ENCODE results near the gene C13orf42. TPM values are rescaled to one million over a fixed set of nuclear protein-coding genes. Genes with fewer than 3 reads are reported as not detected.

C13orf42 gene
- polyA plus RNA-seq, 10 donors, result 0.10 to 0.26 (median 0.10) TPM; not detected in 7

DNA sequence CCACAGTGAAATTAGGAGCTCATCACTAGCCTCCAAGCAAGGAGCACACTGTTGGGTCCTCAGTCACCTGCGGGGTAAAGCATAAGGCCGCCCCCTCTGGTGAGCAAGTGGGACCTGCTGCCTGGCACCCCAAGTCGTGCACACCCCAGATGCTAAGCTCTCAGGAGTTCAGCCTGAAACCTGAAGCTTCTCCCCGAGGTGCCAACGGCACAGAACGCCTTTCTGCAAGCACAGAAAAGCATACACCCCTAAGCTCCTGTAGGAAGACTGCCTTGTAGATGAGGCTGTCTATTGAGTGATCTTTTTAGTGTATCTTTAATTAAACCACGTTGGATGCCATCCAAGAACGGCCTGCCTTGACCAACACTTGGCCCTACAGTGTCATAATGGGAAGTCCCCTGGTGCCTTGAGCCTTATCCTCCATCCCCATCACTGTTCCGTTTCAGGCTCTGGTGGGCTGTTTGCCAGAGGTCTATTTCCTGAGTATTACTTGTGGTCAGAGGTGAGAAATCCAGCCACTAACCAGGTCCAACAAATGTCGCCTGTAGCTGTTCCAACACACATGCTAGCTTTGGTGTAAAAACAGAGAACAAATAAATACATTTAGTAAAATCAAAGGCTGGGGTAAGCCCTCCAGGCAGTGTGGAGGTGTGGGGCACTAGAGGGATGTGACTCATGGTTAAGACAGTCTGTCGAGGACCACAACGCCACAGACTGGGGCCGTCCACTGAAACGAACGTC is 44.8 kb downstream of the C13orf42 start:
- no peak for DNase-seq

DNA sequence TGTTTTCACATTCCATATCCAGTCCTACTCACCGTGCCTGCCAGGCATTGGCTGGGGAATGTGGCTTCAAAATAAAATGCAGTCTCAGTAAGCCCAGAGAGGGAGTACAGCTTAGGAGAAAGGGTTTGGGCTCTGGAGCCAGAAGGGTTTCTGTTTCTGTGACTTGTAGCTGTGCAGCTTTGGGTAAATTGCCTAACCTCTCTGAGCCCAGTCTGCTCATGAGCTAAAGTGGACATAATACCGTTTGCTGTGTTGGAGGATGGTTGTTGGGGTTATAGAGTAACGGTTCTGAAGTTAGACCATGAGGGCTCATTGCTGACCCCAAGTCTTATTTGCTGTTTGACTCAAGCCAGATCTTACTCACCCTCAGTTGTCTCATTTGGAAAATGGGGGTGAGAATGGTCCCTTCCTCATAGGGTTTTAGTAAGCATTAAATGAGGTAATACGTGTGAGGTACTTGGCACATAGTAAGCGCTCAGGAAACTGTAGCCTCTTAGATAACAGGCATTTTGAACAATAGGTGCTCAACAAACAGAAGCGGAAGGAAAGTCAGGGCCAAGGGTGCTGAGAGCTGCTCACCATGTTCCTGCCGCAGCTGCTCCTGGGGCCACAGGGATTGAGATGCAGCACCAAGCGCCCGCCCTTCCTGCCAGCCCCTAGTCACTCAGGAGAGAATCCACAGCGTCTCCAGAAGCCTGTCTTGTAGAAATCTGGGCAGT is 45.5 kb downstream of the C13orf42 start:
- DNase-seq, result no peak

DNA sequence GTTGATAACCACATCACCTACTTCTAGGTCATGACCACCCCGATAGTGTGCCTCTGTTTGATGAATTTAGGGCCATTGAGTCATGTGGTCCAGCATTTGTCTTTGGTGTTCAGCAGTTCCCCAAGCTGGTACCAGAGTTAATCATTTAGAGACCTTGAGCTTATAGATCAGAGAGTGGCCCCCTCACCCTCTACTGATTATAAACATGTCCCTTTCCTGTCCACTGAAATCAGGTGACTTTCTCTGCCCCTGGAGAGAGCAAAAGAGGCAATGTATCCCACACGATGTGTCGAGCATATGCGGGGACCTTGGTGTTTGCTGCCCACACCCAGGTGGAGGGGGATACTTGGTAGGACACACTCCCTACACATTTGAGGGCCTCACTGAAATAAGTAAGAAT is 46.3 kb downstream of the C13orf42 start:
- DNase-seq, result no peak

DNA sequence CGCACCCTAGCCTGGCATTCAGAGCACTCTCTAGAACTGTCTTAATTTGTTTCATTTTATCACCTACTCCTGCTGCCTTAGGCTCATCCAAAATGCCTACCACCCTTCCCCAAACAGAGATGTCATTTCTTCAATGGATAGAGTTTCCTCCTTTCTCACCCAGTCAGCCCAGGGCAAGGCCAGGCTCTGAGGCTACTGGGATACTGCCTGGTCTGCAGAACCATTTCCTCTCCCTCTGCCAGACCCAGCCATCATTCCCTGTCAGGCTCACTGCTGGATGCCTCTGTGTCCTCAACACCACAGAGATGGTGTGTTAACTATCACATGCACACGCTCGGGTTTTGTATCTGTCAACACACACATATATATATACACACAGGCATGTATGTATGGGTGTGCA is 47.2 kb downstream of the C13orf42 start:
- DNase-seq, result no peak

DNA sequence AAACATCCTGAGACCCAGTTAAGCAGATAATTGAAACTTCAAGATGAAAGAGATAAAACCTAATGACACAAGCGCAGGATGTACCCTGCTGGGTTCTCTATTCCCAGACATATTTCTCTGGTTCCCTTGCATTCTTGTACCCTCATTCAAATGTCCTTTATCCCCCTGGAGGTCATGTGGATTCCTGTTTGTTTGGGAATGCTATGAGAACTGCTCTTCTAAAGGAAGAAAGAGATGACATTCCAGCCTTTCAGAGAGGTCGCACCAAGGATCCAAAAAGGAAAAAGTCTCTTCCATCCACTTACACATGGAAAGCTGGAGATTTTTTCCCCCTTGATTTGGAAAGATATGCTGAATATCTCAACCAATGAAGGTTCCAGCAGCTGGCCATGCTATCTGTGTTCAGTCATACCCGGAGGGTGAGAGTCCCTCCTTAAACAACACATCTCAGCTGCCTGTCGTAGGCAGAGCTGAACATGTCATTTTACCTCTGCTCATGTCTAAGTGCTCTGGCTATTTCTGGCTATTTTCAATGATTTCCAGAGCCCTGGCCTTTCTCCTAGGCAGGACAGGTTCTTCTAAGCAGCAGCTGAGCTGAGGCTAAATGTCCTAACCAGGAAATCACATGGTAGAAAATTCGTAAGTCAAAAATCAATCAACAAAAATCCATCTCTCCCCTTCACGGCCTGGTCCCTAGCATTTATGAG is 52.5 kb downstream of the C13orf42 start:
- no peak for DNase-seq

DNA sequence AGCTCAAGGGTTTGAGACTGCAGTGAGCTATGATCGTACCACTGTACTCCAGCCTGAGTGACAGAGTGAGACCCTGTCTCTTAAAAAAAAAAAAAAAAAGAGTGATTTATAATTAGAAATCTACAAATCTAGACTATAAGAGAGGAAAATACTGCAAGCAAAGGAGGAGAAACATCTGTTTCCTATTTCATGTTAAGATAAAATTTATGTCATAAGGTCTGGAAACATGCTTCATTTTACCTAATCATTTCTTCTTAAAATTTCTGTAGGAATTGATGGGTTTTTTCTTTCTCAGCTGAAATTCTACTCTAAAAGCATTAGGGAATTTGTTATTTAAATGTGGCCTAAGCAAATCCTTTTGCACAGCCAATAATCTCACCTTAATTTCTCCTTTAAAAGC is 53.2 kb downstream of the C13orf42 start:
- no peak for DNase-seq

DNA sequence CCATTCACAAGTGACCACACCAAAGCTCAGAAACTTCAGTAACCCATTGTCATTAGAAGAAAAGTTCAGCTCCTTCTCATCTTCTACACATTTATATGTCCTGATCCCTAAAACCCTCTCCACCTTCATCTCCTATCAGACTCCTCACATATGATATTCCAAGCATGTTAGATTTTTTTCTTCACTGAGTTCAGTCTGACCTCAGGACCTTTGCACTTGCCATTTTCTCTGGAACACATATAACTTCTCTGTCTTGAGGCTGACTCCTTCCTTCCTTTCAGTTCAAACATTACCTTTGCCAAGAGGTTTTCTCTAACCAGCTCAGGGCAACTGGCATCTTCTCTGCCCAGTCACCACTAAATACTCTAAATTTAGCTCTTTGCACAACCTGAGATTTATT is 54.1 kb downstream of the C13orf42 start:
- no peak for DNase-seq

DNA sequence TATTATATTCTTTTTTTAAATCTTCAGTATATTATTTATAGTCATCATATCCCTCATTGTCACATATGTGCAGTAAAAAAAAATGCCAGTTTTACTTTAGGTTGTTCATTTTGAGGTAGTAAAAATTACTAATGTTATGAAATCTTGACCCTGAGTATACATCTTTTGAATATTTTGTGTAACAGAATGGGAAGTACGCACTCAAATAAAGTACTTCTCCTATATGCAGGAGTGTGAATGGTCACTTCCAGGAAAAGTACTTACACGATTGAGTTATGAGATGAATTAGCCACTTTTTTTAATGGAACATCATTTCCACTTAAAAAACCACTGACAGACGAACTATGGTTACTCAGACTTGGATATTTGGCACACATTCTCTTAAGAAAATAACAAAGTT is 58.5 kb downstream of the C13orf42 start:
- DNase-seq, result no peak

DNA sequence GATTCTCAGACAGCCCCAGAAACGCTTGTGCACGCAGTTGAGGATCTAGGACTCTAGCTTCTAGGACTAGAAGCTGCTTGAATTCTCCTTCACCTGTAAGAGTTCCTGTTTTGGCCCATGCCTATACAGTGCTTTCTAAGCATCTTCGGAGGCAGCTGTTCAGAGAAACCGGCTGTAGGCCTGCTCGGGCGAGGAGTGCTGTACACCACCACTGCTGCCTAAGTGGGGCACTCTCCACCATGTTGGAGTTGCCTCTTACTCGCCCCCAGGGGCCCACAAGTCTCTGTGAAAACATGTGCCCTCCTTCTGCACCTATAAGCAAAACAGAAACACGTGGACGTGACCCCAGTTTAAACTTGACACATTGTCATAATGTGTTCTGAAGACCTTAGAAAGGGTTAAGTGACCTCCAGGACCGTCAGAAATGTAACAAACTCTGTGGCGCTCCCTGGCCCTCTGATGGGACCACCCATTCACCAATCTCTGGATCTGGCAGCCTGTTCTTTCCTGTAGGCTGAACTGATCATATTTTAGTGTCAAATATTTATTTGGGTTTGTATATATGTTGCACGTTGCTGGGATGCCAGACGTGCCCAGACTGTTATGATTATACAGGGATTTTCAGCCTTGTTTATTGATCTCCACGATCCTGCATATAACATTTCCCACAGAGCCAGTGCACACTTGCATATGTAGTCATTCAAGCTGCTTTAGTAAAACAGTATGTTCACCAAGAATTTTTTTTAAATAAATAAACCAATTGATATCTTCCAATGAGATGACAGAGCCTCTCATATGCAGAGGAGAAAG is 60.8 kb downstream of the C13orf42 start:
- DNase-seq, result no peak

DNA sequence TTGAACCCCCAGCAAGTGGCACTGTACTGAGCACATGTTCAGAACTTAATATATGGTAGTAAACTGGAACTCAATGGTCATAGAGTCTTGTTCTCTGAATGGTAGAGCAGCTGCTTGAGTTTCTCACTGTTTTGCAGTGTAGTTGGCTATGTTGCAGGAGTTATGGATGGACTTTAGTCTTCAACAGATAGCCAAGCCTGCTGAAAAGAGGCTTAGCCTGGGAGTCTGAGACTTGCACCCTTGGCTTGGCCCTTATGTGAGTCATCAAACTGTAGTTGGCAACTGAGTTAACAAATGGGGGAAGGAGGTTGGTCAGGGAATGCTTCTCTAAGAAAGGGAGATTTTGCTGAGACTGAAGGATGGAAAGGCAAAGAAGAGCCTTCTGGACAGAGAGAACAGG is 62.5 kb downstream of the C13orf42 start:
- DNase-seq, result no peak

DNA sequence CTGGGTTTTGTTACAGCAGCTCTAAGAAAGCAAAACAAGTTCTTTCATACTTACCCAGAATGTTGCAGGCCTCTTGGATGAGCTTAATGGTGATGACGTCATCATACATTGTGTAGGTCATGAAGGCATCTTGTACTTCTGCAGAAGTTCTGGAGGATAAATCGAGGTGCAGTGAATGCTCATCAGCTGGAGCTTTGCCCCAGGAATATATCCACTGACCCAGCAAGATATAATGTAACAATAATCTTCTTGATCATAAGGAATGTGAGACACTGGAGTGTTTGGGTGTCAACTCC is 63.0 kb downstream of the C13orf42 start:
- DNase-seq, result no peak

DNA sequence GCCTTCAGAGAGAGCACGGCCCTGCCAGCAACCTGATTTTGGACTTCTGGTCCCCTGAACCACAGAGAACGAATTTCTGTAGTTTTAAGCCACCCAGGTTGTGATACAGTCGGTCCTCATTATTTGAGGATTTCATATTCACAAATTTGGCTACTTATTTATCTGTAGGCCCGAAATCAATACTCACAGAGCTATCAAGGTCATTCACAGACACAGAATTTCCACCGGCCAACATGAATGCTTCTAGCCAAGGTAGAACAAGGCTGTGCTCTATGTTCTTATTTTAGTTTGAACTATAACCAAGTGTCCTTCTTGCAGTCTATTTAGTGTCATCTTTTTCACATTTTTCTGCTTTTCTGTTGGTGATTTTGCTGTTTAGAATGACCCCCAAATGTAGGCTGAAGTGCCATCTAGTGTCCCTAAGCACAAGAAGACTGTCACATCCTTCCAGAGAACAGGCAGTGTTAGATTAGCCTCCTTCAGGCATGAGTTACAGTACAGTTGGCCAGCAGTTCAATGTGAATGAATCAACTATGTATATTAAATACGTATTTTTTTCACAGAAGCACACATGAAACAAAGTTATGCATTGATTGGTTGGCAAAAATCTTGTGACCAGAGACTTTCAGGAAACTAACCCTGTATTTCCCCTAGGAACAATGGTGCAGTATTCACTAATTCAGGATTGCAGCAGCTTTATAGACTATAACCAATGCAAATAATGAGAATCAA is 63.5 kb downstream of the C13orf42 start:
- no peak for DNase-seq

DNA sequence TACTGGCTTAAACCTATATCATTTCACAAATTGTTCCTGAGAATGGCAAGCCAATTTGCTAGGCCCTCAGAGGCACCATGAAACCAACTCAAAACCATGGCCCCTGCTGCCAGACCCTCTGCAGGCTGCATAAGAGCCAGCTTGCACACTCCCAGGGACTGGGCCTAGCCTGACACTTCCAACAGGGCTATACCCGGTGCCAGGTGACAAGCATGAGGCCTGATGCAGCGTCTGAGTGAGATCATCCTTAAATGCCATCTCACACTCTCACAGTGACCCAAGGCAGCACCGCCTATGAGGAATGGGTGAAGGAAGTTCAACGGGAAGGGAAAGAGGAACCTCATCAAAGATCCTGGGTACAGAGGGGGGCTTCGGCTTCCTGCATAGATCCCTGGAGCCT is 65.6 kb downstream of the C13orf42 start:
- DNase-seq, result no peak

DNA sequence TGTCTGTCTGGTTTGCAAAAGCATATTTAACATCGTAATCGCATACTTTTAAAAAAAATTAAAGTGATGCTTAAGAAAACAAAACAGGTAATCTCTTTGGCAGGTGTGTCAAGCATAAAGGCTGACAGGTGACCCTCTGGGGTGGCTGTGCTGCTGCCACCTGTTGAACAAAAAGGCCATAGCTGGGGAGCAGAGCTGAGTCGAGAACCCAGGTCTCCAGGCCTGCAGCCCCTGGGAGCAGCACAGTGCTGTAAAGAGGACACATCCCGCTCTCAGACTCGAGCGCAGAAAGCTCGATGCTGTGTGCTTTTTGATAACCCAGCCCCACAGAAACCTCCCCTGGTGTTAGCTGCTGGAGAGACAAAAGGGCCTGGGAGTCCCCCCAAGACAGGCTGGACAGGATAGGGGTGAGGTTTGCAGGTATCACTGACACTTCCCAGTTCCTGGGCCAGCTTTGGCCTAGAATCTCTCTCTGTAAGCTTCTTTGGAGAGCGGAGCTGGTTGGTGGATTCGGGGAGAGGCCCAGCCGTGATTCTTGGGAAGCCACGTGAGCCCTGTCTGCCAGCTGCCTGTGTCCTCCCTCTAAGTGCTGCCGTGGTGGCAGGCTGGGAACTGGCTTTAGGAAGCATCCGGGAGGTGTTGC is 66.9 kb downstream of the C13orf42 start:
- DNase-seq, result no peak

DNA sequence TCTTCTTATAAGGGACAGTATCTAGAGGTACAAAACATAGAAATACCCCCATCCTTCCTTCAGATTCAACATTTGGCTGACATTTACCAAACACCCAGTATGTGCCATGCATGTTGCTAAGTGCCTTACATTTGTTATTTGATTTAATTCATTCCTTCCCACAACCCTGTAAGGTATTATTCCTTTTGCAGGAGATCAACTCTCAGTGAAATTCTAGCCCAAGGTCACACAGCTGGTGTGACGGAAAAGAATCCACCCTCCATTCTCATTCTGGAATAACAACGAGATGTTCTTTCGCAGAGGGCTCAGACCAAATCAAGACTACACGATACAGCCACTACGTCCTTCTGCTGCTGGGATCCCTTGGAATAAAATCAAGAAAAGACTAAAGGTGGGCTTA is 67.8 kb downstream of the C13orf42 start:
- DNase-seq, result no peak

DNA sequence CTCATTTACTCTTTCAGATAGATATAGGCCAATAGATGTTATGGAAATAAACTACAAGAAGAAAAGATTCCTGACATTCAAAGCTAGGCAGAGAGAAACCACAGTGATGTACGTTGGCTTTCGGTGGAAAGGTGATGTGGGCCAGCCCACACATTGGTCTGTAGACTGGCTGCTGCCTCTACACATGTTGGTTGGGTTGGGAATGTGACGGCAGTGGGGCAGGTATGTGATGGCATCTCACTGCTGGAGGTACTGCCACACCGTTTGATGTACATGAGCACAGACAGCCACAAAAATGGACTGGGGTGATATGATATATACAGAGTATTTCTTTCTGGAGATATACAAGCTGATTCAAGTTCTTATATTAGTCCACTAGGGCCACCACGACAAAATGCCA is 69.4 kb downstream of the C13orf42 start:
- no peak for DNase-seq

DNA sequence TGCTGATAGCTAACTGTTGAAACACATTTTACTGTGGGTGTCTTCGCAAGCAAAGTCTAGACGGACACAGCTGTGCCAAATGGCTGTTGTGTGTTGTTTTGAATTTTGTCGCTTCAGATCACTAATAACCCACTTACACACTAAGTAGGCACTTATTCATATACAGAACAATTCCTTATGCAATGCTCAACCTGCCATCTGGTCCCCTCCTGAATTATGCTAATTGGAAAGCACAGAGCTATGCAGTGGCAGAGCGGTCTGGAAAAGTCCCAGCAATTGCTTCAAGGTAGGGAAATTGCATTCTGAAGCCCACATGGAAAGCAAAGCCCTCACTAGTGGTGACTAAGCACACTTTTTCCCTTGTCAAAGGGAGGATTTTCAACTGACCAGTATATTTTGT is 69.9 kb downstream of the C13orf42 start:
- DNase-seq, result no peak

DNA sequence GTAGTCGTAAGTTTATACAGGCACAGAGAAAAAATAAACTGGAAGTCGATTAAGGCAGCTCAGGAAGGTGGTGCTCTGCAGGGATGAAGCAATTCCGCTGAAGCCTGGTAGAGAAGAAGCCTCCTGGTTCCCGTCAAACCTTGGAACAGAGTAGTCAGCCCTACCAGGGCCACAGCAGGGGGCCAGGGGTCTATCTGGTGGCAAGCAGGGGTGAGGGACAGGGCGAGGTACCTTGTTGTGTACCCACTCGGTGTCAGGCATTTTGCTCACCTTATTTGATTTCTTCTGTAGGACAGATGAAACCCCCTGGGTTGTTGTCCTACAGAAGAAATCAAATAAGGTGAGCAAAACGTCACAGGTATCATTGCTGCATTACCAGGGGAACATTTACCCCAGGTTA is 70.6 kb downstream of the C13orf42 start:
- DNase-seq, result no peak

DNA sequence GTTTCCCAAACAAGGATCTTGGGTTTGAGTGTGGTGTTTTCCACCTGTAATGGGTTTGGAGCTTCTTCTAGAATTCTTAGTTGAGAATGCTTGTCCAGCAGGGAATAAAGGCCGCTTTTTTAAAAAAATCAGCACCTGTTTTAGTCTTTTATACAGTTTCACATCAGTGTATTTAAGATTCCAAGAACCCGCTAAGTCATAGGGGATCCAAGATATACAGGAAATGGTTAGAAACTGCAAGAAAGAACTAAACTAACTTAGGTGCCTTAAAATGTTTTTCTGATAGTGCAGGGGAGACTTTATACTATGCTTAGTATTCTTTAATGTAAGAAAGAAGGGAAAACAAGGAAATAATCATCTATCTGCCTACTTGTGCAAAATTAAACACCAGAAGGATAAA is 74.7 kb downstream of the C13orf42 start:
- DNase-seq, result no peak

DNA sequence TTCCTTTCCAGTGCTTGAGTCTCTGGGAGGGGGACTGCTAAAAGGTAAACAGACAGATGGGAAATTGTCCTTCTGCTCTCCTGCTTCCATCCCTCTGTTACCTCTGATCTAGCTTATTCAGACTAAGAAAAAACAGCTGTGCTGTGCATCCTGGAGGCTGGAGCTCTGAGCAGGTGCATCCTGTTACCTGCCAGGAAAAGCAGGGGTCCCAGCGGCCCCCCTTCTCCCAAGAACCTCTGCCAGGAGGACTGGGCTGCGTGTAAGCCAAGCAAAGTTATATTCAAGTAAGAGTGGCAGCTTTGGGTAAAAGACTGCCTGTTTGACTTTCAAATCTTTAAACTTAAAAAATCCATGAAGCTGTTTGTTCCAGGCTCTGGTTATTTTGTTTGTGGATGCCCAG is 75.1 kb downstream of the C13orf42 start:
- DNase-seq, result peak in 1 of 3 donors; percentile 15

DNA sequence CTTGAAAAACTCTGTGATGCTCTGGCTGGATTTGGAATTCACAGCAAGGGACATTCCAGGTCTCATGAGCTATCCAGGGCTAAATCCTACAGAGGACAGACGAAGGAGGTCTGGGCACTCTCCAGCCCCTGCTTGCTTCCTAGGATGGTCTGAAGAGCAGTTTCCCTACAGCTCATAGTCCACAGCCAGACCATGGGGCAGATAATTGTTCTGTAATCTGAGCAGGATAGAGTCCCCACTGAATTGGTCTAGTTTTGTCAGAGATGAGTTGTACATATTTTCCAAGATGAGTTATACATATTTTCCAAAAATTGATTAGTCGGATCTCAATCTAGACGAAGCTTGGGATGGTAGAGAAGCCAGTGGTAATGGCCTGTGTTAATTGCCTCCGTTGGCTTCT is 75.6 kb downstream of the C13orf42 start:
- peak in 1 of 3 donors; percentile 29 for DNase-seq

All from muscle of back (tissue), 11 donors.